HG02763 (cell line): ENCODE measurements around the gene TRIM67.
"Not testable (repeated sequence)": the region's sequence is repeated elsewhere in the genome, so short reads cannot be mapped to it uniquely, and the experiment has no call there.

ENCODE experiments used
- ATAC-seq: cut with Tn5 transposase; IDR thresholded peaks from one replicate; pipeline ENCODE4 v1.9.1; 2021; ENCODE audit warnings: mild to moderate bottlenecking, moderate library complexity; ENCODE audit not compliant: unreplicated experiment

TRIM67 gene

DNA sequence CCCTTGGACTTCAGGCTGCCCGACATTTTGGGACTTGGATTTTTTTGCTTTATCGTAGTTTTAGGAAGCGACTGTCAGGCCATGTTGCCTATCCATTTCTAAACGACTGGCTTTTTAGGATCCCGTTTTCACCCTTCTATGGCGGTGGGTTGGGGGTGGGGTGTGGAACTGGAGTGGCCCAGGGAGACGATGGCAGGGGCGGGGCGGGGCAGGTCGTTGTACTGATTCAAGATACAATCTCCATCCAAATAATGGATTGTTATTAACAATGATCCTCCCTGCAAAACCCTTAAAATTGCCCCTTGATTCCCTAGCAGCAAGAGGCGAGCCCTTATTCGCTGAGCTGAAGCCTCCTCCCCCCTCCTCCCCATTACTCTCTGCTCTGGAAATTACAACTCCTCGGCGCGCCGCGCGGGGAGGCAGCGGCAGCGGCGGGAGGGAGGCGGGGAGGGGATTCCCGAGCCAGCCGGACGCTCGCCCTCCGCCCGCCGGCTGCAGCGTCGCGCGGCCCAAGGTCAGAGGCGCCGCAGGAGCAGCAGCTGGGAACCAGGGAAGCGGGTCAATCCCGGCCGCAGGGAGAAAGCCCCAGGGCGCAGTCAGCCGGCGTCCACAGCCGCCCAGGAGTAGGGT lies at the start of gene TRIM67:
Gene TRIM67 (plus strand): TSS at position 392 of the 630 bp plus-strand sequence. CDS start 912 bp downstream, outside the sequence.
- no peak for ATAC-seq

DNA sequence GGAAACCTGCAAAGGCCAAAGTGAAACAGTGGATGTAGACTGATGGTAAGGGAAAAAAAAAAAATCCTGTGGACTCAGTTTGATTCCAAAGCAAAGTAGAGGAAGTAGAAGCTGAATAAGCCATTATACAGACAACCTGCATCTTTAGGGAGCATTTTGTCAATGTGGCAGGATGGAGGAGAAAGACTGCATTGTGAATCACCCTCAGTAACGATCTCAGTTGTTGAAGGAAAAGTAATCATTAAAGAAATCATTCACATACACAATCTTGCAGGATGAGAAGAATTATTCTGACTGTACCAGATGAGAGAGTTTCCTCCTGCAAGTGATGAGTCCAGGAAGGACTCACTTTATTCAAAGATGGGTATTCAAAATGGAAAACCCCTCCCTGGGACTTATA lies 45.1 kb upstream of the TRIM67 start:
- ATAC-seq: no peak

DNA sequence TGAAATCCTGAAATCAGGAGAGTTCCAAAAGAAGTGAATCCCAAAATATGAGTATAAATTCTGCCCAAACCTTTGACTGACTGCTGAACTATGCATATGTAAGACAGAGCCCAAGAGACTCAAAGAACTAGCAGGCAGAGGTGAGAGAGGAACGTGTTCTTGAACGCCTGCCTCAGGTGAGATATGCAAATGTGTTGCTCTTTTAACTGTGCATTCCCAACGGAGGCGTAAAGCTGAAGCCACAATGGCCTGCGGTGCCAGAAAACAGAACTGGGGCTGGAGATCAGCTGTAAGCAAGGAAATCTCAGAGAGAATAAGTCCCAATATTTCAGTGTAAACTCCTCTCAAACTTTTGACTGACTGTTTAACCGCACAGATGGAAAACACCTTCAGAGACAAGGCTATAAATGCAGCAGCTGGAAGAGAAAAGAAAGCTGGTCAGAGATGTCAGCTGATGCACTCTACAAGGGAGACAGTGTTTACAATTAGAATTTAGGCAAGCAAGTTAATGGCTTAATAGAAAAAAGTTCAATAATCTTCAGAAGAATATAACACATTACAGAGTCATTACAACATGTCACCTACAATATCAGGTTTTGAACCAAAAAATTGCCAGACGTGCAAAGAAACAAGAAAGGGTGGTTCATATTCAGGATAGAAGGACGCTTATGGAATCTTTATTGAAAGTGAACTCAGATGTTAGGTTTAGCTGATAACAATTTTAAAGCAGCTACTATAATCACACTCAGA lies 43.0 kb upstream of the TRIM67 start:
- no peak for ATAC-seq

DNA sequence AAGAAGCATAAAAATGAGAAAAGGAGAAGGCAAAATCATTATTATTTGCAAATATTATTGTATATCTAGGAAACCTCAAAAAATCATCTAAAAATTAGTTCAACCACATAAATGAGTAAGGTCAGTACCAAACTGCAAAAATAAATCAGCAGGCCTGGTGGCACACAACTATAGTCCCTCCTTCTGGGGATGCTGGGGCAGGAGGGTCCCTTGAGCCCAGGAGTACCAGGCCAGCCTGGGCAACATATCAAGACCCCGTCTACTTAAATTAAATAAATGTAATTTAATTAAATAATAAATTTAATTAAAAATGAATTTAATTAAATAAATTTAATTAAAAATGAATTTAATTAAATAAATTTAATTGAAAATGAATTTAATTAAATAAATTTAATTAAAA lies 40.3 kb upstream of the TRIM67 start:
- no peak for ATAC-seq

- ATAC-seq: no peak
Observed at GRCh38 chr1:231122143-231122542, 39.7 kb upstream of the TRIM67 start.

DNA sequence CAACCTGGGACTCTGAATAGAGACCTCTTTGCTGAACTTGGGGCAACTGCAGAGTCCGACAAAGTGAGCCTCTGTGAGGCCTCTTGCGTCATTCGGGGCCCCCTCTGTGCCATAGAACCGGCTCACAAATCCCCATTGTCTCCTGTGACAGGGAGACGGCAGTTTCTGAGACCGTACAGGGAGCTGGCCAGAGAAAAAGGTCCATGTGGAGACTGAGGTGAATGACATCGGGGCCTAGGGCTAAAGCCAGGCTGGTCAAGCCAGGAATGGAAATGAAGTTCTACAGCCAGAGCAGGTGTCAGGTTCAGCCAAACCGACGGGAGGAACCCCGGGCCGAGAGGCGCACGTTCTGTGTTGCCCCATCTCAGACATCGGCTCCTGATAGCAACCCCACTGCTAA lies 37.1 kb upstream of the TRIM67 start:
- no peak for ATAC-seq

- ATAC-seq: no peak
Observed at GRCh38 chr1:231125972-231126580, 35.8 kb upstream of the TRIM67 start.

DNA sequence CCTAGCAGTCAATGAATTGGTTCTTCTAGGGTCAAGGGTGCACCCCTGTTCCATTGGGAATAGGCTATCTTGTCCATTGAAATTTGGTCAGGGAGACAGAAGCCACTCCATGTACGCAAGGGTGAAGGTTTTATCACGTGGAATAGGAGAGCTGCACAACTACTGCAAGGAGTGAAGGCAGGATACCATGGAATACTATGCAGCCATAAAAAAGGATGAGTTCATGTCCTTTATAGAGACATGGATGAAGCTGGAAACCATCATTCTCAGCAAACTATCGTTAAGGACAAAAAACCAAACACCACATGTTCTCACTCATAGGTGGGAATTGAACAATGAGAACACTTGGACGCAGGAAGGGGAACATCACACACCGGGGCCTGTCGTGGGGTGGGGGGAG lies 34.8 kb upstream of the TRIM67 start:
- not testable (repeated sequence) for ATAC-seq

GRCh38 chr1:231128471-231128870 lies 33.4 kb upstream of the TRIM67 start:
- not testable (repeated sequence) for ATAC-seq

GRCh38 chr1:231130544-231130943 lies 31.3 kb upstream of the TRIM67 start:
- ATAC-seq: no peak

DNA sequence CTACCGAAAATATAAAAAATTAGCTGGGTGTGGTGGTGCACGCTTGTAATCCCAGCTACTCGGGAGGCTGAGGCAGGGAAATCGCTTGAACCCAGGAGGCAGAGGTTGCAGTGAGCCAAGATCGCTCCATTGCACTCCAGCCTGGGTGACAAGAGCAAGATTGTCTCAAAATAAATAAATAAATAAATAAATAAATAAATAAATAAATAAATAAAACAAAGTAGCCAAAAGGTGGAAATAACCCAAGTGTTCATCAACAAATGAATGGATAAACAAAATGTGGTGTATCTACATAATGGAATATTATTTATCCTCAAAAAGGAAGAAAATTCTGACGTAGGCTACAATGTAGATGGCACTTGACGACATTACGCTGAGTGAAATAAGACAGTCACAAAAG lies 29.3 kb upstream of the TRIM67 start:
- not testable (repeated sequence) for ATAC-seq

DNA sequence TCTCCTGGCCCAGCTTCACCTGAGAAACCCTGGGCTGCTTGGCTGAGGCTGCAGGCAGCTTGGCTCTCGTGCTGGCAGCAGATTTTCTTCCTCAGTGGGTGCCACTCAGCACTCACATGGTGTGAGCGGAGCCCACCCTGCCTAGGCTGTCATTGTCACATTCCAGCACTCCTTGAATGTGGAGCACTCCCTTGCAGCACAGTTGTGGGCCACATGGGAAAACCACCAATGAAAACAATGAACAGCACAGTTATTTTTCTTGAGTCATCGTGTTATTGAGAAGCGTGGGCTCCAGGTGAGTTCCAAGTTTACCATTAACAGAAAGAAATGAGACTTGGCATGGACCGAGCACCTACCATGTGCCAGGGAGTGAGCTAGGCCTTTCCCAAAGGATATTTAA lies 27.2 kb upstream of the TRIM67 start:
- no peak for ATAC-seq

DNA sequence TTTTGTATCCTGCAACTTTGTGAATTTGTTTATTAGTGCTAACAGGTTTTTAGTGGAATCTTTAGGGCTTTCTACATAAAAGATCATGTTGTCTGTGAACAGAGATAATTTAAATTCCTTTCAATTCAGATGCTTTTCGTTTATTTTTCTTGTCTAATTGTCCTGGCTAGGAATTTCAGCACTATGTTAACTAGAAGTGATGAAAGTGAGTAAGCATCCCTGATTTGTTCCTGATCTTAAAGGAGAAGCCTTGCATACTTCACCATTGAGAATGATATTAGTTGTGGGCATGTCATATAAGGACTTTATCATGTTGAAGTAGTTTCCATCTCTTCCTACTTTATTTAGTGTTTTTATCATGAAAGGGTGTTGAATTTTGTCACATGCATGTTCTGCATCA lies 23.6 kb upstream of the TRIM67 start:
- no peak for ATAC-seq

GRCh38 chr1:231139125-231139649 lies 22.7 kb upstream of the TRIM67 start:
- ATAC-seq: no peak

DNA sequence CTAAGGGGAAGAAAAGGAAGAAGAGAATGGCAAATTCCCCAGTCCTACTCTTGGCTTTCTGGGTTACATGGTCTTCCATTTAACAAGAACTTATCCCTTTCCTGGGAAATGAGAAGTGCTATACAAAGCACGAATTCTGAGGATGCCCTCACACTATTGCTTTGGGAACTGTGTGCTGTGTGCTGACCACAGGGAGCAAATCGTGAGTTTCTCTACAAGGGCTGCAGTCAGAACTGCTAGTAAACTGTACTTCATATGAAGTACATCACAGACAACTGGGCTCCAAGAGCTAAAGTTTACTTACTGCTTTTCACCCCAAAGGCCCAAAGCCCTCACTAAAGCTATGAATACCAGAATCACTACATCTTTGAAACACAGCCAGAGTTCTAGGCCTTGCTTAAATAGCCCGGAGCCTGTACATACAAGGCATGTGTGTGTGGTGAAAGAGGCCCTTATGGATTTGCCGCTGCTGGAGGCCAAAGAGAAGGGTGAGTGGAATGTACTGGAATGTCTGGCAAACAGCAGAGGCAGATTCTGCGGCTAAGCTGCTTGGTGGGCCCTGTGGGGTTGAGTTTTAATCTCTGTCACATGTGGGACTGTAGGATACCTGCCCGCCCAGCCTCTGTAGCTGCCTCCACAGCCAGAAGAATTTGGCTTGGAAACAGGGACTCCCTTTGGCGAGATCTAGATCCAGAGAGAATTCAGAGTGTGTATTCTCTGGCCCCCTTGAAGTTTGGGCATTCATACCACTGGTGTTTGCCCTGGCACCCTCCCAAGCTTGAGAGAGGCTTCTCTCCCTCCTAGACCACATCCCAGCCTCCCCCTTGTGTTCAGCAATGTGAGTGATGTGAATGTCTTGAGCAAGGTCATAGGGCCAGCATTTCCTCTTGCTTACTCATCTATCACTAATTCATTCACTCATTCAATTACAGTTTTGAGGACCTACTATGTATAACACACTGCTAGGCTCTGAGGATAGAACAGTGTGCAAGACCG lies 21.9 kb upstream of the TRIM67 start:
- ATAC-seq: no peak

GRCh38 chr1:231144416-231145193 lies 17.3 kb upstream of the TRIM67 start:
- no peak for ATAC-seq

DNA sequence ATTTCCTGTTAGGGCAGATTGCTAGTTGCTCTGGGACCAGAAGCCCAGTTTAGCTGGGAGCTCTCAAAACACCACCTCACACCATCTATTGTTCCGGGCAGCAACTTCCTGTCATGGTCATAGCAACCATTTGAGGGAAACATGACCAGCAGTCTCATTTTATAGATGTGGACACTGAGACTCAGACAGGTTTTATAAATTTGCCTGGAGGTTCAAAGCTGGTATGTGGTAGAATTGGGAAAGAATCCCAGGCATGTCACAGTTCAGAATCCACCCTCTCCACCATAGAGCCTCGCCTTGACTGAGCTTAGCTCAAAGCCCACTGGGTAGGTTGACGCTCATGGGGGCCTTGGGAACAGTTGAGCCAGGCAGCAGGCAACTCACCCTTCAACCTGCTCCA lies 14.0 kb upstream of the TRIM67 start:
- ATAC-seq: no peak

DNA sequence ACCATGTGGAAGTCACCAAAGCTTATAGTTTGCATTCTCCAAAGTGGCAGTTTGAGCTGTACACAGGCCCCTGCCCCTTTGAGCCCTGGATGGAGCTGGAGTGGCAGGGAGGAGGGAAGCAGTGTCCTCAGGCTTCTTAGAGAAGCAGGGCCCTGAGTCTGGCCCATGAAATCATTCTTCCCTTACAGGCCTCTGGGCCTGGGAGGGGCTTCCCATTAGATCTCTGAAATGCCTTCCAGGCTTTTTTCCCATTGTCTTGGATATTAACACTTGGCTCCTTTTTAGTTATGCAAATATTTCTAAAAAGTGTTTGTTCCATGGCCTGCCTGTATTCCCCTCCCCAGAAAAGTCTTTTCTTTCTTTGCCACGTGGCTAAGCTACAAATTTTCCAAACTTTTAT lies 10.0 kb upstream of the TRIM67 start:
- no peak for ATAC-seq

- ATAC-seq: no peak
Observed at GRCh38 chr1:231153726-231154125, 8.1 kb upstream of the TRIM67 start.

- ATAC-seq: no peak
Observed at GRCh38 chr1:231155808-231156207, 6.0 kb upstream of the TRIM67 start.
